ENCODE data around the gene DNAH6. TPM values are rescaled to one million over a fixed set of nuclear protein-coding genes. Genes with fewer than 3 reads are reported as not detected.

DNAH6 gene
- total RNA-seq, 1 experiment from 2014 or later: 1.6 TPM

GRCh38 chr2:84857566-84857965, 341.3 kb downstream of the DNAH6 start:
- Histone ChIP-seq H3K27ac (ENCODE audit: low read depth, low read length) (no peak overlapping the region), H3K4me3 (replicated peaks in 1 of 2; ENCODE audit: low read depth in 1 of 2, low read length in 2 of 2) (no peak overlapping the region), H3K27me3 (ENCODE audit: insufficient read depth, low read length) (no peaks in the 10 kb centered on the region), H3K9me2 (ENCODE audit: insufficient read depth) (no peaks in the 10 kb centered on the region), H3K36me3 (ENCODE audit: control insufficient read depth in 1 of 2, insufficient read depth in 2 of 2, low read length in 2 of 2) (no peaks in the 10 kb centered on the region), H3K79me2 (ENCODE audit: insufficient read depth, low read length) (no peaks in the 10 kb centered on the region), H3K9me3 (ENCODE audit: control insufficient read depth in 1 of 2, insufficient read depth in 1 of 2, low read depth in 1 of 2, low read length in 2 of 2) (0 out of 4 replicates have a peak, but pooled peaks cover 0 to 3% of the 10 kb centered on the region in 2 experiments), H3K4me2 (ENCODE audit: low read length) (no peak overlapping the region), H3K9ac (ENCODE audit: low read length) (no peak overlapping the region), H3K4me1 (ENCODE audit: control insufficient read depth in 1 of 2, insufficient read depth in 2 of 2, low read length in 2 of 2) (no peaks in the 10 kb centered on the region), H4K20me1 (ENCODE audit: insufficient read depth) (no peaks in the 10 kb centered on the region), H2AFZ (ENCODE audit: low read depth, low read length, poor library complexity, severe bottlenecking) (no peak overlapping the region)
- RAD21 ChIA-PET (ENCODE audit: low non-redundant PET in 1 of 2, low total read pairs in 2 of 2, uncharacterized antibody in 2 of 2, unreplicated experiment in 2 of 2): no interaction called here
- ATAC-seq: no peak
- TF ChIP-seq EGR1 (IDR thresholded peaks at IDR 0.05; ENCODE audit: low read depth) (no peak), FOSL1 (IDR thresholded peaks at IDR 0.05; ENCODE audit: low read depth) (no peak), EZH2 (IDR thresholded peaks at IDR 0.05) (no peak), SP1 (IDR thresholded peaks at IDR 0.05; ENCODE audit: low read depth) (no peak), MAX (IDR thresholded peaks at IDR 0.05) (no peak), ZBTB33 (IDR thresholded peaks at IDR 0.05; ENCODE audit: extremely low read depth, insufficient replicate concordance, low read length) (no peak), ELF1 (IDR thresholded peaks at IDR 0.05; ENCODE audit: borderline replicate concordance, low read depth) (no peak), RAD21 (IDR thresholded peaks at IDR 0.05; ENCODE audit: low read depth) (no peak), EZH2phosphoT487 (IDR thresholded peaks at IDR 0.05; ENCODE audit: borderline replicate concordance) (no peak), TCF7L2 (IDR thresholded peaks at IDR 0.05; ENCODE audit: borderline replicate concordance, extremely low read depth, insufficient read depth, insufficient read length) (no peak), POLR2AphosphoS5 (IDR thresholded peaks at IDR 0.05; ENCODE audit: low read depth, low read length) (no peak), CTCF (IDR thresholded peaks at IDR 0.05 in 2 of 3, conservative IDR thresholded peaks at IDR 0.05 in 1 of 3; ENCODE audit: borderline replicate concordance in 1 of 3, insufficient read depth in 1 of 3, low read depth in 2 of 3, low read length in 2 of 3) (no peak), CEBPB (IDR thresholded peaks at IDR 0.05; ENCODE audit: low read depth) (no peak), ATF3 (IDR thresholded peaks at IDR 0.05) (no peak), YY1 (IDR thresholded peaks at IDR 0.05; ENCODE audit: extremely low read depth, insufficient replicate concordance, low read depth, low read length) (no peak)
- no TSS peak for BruUV-seq (replicated peaks)
- CTCF ChIA-PET: interaction anchor here (1.4 to 2.0 kb wide), 3 partner anchors 116 to 360 kb away, joined by 5 to 8 read pairs (median 5); no protein-coding TSS in a partner anchor
- POLR2A ChIA-PET: no interaction called here
- intact Hi-C loops (cut with micrococcal nuclease): no loop called here
- no peak for DNase-seq (ENCODE audit: low read depth, low spot score)
